Kidney (tissue), 14 donors: ENCODE measurements around the gene CORIN. TPM values are rescaled to one million over a fixed set of nuclear protein-coding genes. Genes with fewer than 3 reads are reported as not detected.

Source experiments
- DNase-seq, 5 donors: peaks; one replicate each; pipeline ENCODE4 v3.0.0-alpha.2; 2013 to 2020
- FAIRE-seq: peaks from 2 replicates; lab custom pipeline; 2012; peaks lifted over from hg19 to GRCh38; lab: Jason Lieb, UNC
- H3K27ac ChIP-seq, 2 donors: one replicate each; pipeline ENCODE4 v1.7.0; 2013; ENCODE audit warnings: low read depth in 2 of 2, low read length in 2 of 2, inconsistent platforms in 1 of 2
- H3K27me3 ChIP-seq: one replicate; pipeline ENCODE4 v1.7.1; 2013; ENCODE audit warnings: low read length, inconsistent platforms; ENCODE audit not compliant: control insufficient read depth, insufficient read depth
- H3K36me3 ChIP-seq, 3 donors: one replicate each; pipeline versions ENCODE4 v1.7.0 to v1.7.1; 2013; ENCODE audit warnings: low read length in 3 of 3, control low read depth in 1 of 3, inconsistent platforms in 1 of 3; ENCODE audit not compliant: insufficient read depth in 3 of 3, control insufficient read depth in 2 of 3
- H3K4me1 ChIP-seq, 3 donors: one replicate each; pipeline versions ENCODE4 v1.7.0 to v1.7.1; 2013; ENCODE audit warnings: low read length in 3 of 3, inconsistent platforms in 1 of 3, low read depth in 1 of 3; ENCODE audit not compliant: control insufficient read depth in 2 of 3, insufficient read depth in 2 of 3
- H3K4me3 ChIP-seq, 3 donors: one replicate each; pipeline versions ENCODE4 v1.7.0 to v1.8.1; 2013; ENCODE audit warnings: low read length in 3 of 3, control low read depth in 1 of 3, inconsistent platforms in 1 of 3
- H3K9ac ChIP-seq, 3 donors: one replicate each; pipeline versions ENCODE4 v1.7.0 to v1.7.1; 2013; ENCODE audit warnings: low read length in 3 of 3, control low read depth in 1 of 3, inconsistent platforms in 1 of 3
- H3K9me3 ChIP-seq, 3 donors: one replicate each; pipeline versions ENCODE4 v1.7.0 to v1.7.1; 2013; ENCODE audit warnings: low read length in 3 of 3, control low read depth in 1 of 3, inconsistent platforms in 1 of 3; ENCODE audit not compliant: control insufficient read depth in 2 of 3, insufficient read depth in 1 of 3
- CTCF ChIP-seq: IDR thresholded peaks from 3 replicates; pipeline ENCODE4 v1.5.1; 2012; ENCODE audit warnings: mild to moderate bottlenecking, moderate library complexity, borderline replicate concordance; ENCODE audit not compliant: insufficient read depth; ENCODE audit errors: extremely low read depth
- intact Hi-C: fragments of 100-400 bp; cut with DNase I; formaldehyde crosslinking; loops from one replicate; pipeline ENCODE4 v1.11.1; 2022
- polyA plus RNA-seq: library from polyadenylated mRNA; stranded (reverse); fragments of 350-450 nt; fragmentation: Illumina TruSeq; extraction: RNeasy Lipid Tissue Mini Kit (QIAGEN cat#74804); gene quantifications from one replicate; pipeline ENCODE4 v1.2.3, GENCODE V29; 2014; ENCODE audit warnings: low read depth, low replicate concordance; ENCODE audit not compliant: insufficient read depth
- total RNA-seq: library from RNA; stranded (reverse); fragmentation: NEBNext Ultra II Directional; extraction: Animal tissue kit (Norgen Biotek cat#: 25700); gene quantifications from one replicate; pipeline ENCODE4 v1.2.1, GENCODE V29; 2021
- donor health status: control.
- donor health status: control.
- donor health status: control.
- donor health status: control.
- donor health status: control.
- donor health status: DM: yes; HTN: yes; CAD: no.
- donor health status: Normal renal cell carcinoma (clear cell type).

CORIN gene
- total and polyA plus RNA-seq, 2 donors from 2014 or later: 0.75 to 2.6 TPM

GRCh38 chr4:47747846-47748494 lies 89.9 kb downstream of the CORIN start:
- DNase-seq (no peak), FAIRE-seq (no peak)
- H3K27me3 ChIP-seq: no peaks in the 10 kb centered on the region
- no peaks in the 10 kb centered on the region for H3K9me3 ChIP-seq
- H3K27ac ChIP-seq: no peak overlapping the region
- intact Hi-C loops: no loop called here
- H3K9ac ChIP-seq: no peak overlapping the region
- H3K4me3 ChIP-seq: no peak overlapping the region
- no peak for TF ChIP-seq CTCF
- no peaks in the 10 kb centered on the region for H3K4me1 ChIP-seq
- H3K36me3 ChIP-seq: no peaks in the 10 kb centered on the region

GRCh38 chr4:47747211-47747610 lies 90.7 kb downstream of the CORIN start:
- Histone ChIP-seq H3K9ac (no peak overlapping the region), H3K36me3 (no peaks in the 10 kb centered on the region), H3K27me3 (no peaks in the 10 kb centered on the region), H3K4me3 (no peak overlapping the region), H3K9me3 (no peaks in the 10 kb centered on the region), H3K27ac (no peak overlapping the region), H3K4me1 (no peaks in the 10 kb centered on the region)
- FAIRE-seq (no peak), DNase-seq (no peak)
- intact Hi-C loops: no loop called here
- TF ChIP-seq CTCF: no peak

GRCh38 chr4:47746122-47746521 lies 91.7 kb downstream of the CORIN start:
- no peaks in the 10 kb centered on the region for H3K27me3 ChIP-seq
- H3K4me3 ChIP-seq: no peak overlapping the region
- no peaks in the 10 kb centered on the region for H3K9me3 ChIP-seq
- DNase-seq (no peak), FAIRE-seq (no peak)
- intact Hi-C loops: no loop called here
- H3K9ac ChIP-seq: no peak overlapping the region
- TF ChIP-seq CTCF: no peak
- H3K36me3 ChIP-seq: no peaks in the 10 kb centered on the region
- no peaks in the 10 kb centered on the region for H3K4me1 ChIP-seq
- H3K27ac ChIP-seq: no peak overlapping the region
